ENCODE data around the gene CRTAC1. TPM values are rescaled to one million over a fixed set of nuclear protein-coding genes. Genes with fewer than 3 reads are reported as not detected.

The CRTAC1 gene
- total RNA-seq, 1 experiment from 2014 or later, result not detected

DNA sequence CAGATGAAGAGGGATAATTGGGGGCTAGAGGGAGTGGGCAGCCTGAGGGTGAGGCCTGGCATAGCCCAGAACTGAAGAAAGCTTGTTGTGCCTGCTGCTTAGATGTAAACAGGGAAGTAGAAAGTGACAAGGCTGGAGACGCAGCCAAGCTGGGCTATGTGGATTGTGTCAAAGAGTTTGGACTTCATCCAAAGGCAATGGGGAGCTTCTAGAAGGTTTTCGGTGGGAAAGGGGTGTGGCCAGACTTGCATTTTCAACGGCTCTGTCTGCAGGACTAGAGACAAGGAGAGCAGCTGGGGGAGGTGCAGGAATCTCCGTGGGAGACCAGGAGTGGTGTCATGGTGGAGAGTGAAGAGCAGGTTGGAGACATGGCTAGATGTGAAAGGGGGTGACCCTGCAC lies 132.0 kb downstream of the CRTAC1 start:
- TF ChIP-seq, protein P1, sequence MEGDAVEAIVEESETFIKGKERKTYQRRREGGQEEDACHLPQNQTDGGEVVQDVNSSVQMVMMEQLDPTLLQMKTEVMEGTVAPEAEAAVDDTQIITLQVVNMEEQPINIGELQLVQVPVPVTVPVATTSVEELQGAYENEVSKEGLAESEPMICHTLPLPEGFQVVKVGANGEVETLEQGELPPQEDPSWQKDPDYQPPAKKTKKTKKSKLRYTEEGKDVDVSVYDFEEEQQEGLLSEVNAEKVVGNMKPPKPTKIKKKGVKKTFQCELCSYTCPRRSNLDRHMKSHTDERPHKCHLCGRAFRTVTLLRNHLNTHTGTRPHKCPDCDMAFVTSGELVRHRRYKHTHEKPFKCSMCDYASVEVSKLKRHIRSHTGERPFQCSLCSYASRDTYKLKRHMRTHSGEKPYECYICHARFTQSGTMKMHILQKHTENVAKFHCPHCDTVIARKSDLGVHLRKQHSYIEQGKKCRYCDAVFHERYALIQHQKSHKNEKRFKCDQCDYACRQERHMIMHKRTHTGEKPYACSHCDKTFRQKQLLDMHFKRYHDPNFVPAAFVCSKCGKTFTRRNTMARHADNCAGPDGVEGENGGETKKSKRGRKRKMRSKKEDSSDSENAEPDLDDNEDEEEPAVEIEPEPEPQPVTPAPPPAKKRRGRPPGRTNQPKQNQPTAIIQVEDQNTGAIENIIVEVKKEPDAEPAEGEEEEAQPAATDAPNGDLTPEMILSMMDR (conservative IDR thresholded peaks at IDR 0.05; ENCODE audit: low read depth, low read length), result no peak
- TF ChIP-seq EZH2 (IDR thresholded peaks at IDR 0.05; ENCODE audit: borderline replicate concordance, low read depth, low read length, poor library complexity, severe bottlenecking), result no peak
- POLR2A ChIA-PET (ENCODE audit: low non-redundant PET), result no interaction called here
- peak; percentile 26 for DNase-seq (ENCODE audit: low spot score)
- no peaks in the 10 kb centered on the region for H3K4me1 ChIP-seq (ENCODE audit: insufficient read depth, low read length, poor library complexity, severe bottlenecking)
- no peaks in the 10 kb centered on the region for H3K27me3 ChIP-seq (replicated peaks; ENCODE audit: insufficient read depth, low read depth, low read length, poor library complexity)
- no peak overlapping the region for H3K27ac ChIP-seq (ENCODE audit: low read depth, low read length, poor library complexity, severe bottlenecking)
- no TSS peak for BruUV-seq (replicated peaks)
- intact Hi-C loops (cut with micrococcal nuclease; ENCODE audit: unreplicated experiment), result no loop called here
- H3K9me3 ChIP-seq (ENCODE audit: low read depth, low read length, poor library complexity, severe bottlenecking), result no peaks in the 10 kb centered on the region
- H3K4me3 ChIP-seq (ENCODE audit: low read depth, low read length, poor library complexity, severe bottlenecking), result no peak overlapping the region
- CTCF ChIA-PET, result no interaction called here
- H3K36me3 ChIP-seq (ENCODE audit: insufficient read depth, low read length, poor library complexity, severe bottlenecking), result no peaks in the 10 kb centered on the region

GRCh38 chr10:97896756-97897358 lies 133.6 kb downstream of the CRTAC1 start:
- intact Hi-C loops (cut with micrococcal nuclease; ENCODE audit: unreplicated experiment), result no loop called here
- no peaks in the 10 kb centered on the region for H3K9me3 ChIP-seq (ENCODE audit: low read depth, low read length, poor library complexity, severe bottlenecking)
- no peak overlapping the region for H3K27ac ChIP-seq (ENCODE audit: low read depth, low read length, poor library complexity, severe bottlenecking)
- no peak for DNase-seq (ENCODE audit: low spot score)
- H3K36me3 ChIP-seq (ENCODE audit: insufficient read depth, low read length, poor library complexity, severe bottlenecking), result no peaks in the 10 kb centered on the region
- TF ChIP-seq, protein P1 (conservative IDR thresholded peaks at IDR 0.05; ENCODE audit: low read depth, low read length), result no peak
- no peak for TF ChIP-seq EZH2 (IDR thresholded peaks at IDR 0.05; ENCODE audit: borderline replicate concordance, low read depth, low read length, poor library complexity, severe bottlenecking)
- H3K4me1 ChIP-seq (ENCODE audit: insufficient read depth, low read length, poor library complexity, severe bottlenecking), result no peaks in the 10 kb centered on the region
- no TSS peak for BruUV-seq (replicated peaks)
- no peak overlapping the region for H3K4me3 ChIP-seq (ENCODE audit: low read depth, low read length, poor library complexity, severe bottlenecking)
- ChIA-PET POLR2A (ENCODE audit: low non-redundant PET) (no interaction called here), CTCF (no interaction called here)
- H3K27me3 ChIP-seq (replicated peaks; ENCODE audit: insufficient read depth, low read depth, low read length, poor library complexity), result no peaks in the 10 kb centered on the region

- TF ChIP-seq, protein P1 (conservative IDR thresholded peaks at IDR 0.05; ENCODE audit: low read depth, low read length), result no peak
- no peak for TF ChIP-seq EZH2 (IDR thresholded peaks at IDR 0.05; ENCODE audit: borderline replicate concordance, low read depth, low read length, poor library complexity, severe bottlenecking)
- no peaks in the 10 kb centered on the region for H3K27me3 ChIP-seq (replicated peaks; ENCODE audit: insufficient read depth, low read depth, low read length, poor library complexity)
- H3K27ac ChIP-seq (ENCODE audit: low read depth, low read length, poor library complexity, severe bottlenecking), result no peak overlapping the region
- BruUV-seq (replicated peaks), result no TSS peak
- no peaks in the 10 kb centered on the region for H3K9me3 ChIP-seq (ENCODE audit: low read depth, low read length, poor library complexity, severe bottlenecking)
- DNase-seq (ENCODE audit: low spot score), result no peak
- ChIA-PET CTCF (no interaction called here), POLR2A (ENCODE audit: low non-redundant PET) (no interaction called here)
- H3K4me3 ChIP-seq (ENCODE audit: low read depth, low read length, poor library complexity, severe bottlenecking), result no peak overlapping the region
- intact Hi-C loops (cut with micrococcal nuclease; ENCODE audit: unreplicated experiment), result no loop called here
- no peaks in the 10 kb centered on the region for H3K36me3 ChIP-seq (ENCODE audit: insufficient read depth, low read length, poor library complexity, severe bottlenecking)
- H3K4me1 ChIP-seq (ENCODE audit: insufficient read depth, low read length, poor library complexity, severe bottlenecking), result no peaks in the 10 kb centered on the region
Observed at GRCh38 chr10:97895915-97896314, 134.5 kb downstream of the CRTAC1 start.
